ENCODE data around the gene PSMB9.

DNA sequence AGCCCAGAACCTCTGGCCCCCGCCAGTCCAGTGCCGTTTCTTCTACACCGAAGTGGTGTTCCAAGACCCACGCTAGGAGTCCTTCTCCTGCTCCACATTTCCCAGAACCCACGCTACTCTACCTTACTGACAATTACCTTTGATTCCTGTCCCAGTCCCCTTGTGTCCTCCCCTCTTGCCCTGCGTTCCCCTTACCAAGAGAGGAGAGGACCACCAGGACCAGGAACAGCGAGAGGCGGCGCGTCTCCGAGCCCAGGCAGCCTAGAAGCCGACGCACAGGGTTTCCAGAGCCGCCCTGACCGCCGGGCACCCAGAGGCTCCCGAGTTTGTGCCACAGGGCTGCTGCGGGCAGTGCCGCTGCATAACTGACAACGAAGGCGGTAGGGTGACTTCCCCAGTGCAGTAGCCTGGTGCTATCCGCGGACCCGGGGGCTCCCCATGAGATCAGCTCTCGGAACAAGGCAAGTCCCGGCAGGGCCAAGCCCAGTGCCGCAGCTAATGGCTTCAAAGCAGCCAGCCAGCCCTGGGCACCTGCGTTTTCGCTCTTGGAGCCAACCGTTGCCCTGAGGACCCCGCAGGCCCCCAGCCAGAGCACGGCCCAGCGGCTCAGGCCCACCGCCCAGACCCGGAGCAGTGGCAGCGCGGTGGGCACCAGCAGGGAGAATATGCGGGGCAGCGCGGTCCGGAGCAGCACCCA, 1.0 kb upstream of the PSMB9 start:
- TF ChIP-seq POLR2A (IDR thresholded peaks at IDR 0.05), result no peak
- TF ChIP-seq, protein P1, sequence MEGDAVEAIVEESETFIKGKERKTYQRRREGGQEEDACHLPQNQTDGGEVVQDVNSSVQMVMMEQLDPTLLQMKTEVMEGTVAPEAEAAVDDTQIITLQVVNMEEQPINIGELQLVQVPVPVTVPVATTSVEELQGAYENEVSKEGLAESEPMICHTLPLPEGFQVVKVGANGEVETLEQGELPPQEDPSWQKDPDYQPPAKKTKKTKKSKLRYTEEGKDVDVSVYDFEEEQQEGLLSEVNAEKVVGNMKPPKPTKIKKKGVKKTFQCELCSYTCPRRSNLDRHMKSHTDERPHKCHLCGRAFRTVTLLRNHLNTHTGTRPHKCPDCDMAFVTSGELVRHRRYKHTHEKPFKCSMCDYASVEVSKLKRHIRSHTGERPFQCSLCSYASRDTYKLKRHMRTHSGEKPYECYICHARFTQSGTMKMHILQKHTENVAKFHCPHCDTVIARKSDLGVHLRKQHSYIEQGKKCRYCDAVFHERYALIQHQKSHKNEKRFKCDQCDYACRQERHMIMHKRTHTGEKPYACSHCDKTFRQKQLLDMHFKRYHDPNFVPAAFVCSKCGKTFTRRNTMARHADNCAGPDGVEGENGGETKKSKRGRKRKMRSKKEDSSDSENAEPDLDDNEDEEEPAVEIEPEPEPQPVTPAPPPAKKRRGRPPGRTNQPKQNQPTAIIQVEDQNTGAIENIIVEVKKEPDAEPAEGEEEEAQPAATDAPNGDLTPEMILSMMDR (IDR thresholded peaks at IDR 0.05), result no peak
